NCI-H69 (cell line): ENCODE data around the gene RPS6KA3.
"Not testable (repeated sequence)": the region's sequence is repeated elsewhere in the genome, so short reads cannot be mapped to it uniquely, and the experiment has no call there.

Source experiments
- DNase-seq: peaks from one replicate; lab custom pipeline; 2025; lab: John Stamatoyannopoulos, UW

RPS6KA3 gene

DNA sequence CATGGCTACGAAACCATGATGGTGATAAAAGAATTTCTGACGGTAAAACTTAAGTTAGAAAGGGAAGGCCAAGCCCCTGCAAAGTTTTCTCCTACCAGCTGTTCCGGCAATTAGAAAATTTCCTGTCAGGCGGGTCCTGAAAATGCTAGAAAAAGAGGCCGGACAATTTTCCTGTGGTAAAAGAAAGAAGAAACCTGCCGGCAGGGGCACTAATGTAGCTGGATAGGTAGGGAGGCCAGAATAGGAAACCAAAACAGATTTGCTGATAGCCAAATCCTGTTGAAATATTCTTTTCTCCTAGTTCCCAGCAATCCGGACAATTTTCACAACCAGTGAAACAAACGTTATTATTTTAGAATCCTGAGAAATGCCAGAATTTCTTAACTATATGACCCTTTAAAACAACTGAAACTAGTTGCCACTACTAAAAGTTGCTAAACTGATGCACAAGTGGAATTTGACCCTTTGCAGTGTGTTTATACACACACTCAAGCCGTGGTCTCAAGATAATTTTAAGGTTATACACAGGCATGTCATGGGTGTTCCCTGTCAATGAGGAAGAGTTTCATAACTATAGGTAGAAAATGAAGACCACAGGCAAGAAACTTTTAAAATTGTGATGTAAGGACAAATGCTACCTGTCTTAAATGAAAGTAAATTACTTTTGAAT is 47.7 kb downstream of the RPS6KA3 start:
- no peak for DNase-seq

DNA sequence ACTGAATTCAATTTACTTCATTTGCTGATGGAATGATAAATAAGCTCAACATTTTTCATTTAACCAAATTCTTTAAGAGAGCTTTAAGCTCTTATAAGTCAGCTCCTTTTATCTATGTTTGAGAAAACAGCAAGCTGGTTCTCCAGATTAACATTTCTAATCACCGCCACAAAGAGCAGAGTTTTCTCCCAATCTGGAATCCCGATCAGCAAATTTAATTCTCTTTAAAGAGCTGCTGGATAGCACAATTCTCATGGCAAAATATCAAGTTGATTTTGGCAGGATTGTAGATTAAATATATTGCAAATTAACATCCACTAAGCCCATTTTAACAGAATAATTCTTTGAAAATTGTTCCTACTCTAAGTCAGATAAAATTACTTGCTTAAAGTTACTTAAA is 48.8 kb downstream of the RPS6KA3 start:
- no peak for DNase-seq

- peak; percentile 31 for DNase-seq
Observed at GRCh38 chrX:20217271-20217670, 49.4 kb downstream of the RPS6KA3 start.

DNA sequence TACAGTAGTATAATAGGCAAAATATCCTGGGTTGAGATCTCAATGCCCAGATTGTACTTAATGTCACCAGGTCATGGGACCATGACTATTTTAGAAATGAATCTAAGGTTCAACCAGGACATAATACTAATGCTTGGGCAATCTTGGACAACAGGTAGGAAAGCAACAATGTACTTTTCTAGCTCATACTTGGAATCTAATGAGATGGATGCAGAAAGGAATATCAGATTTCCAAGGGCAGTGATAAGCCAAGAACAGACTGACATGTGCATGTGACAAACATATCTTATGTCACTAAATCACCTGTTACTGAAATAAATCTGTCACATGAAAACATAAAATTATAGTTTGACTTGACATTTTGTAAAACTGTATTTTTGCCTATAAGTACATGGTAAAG is 51.1 kb downstream of the RPS6KA3 start:
- DNase-seq, result no peak

GRCh38 chrX:20212486-20213089 is 54.1 kb downstream of the RPS6KA3 start:
- no peak for DNase-seq

GRCh38 chrX:20211261-20211786 is 55.4 kb downstream of the RPS6KA3 start:
- no peak for DNase-seq

DNA sequence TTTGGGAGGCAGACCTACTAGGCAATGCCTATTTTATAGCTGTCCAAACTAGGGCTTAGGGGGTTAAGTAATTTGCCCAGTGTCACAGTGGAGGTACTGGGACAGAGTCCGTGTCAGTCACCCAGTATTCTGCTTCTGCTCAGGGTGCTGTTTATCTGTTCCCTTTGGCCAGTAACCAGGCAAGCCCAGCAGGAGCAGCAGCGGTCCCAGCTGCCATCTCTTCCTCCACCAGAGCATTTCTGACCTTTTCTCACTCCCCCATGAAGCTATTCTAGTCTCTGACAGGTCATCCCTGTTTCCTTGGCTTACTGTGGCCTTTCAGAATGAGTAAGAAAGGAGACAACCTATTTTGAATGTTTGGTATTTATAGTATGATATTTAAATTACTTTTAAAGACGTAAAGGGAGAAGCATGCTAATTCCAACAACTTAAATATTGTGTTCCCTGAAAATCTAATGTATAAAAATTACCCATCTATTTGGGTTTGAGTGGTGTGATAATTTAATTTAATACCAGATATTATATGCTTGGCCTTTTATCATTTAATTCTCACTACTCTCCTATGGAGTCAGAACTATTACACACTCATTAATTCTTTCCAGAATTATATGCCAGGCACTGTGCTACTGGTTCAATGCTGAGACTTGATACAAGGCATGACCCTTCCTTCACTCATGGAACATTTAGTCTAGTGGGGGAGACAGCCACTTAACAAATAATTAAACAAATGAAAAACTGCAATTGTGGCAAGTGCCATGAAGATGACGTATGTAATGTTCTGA is 60.6 kb downstream of the RPS6KA3 start:
- DNase-seq, result no peak

- no peak for DNase-seq
Observed at GRCh38 chrX:20204351-20204750, 62.4 kb downstream of the RPS6KA3 start.

DNA sequence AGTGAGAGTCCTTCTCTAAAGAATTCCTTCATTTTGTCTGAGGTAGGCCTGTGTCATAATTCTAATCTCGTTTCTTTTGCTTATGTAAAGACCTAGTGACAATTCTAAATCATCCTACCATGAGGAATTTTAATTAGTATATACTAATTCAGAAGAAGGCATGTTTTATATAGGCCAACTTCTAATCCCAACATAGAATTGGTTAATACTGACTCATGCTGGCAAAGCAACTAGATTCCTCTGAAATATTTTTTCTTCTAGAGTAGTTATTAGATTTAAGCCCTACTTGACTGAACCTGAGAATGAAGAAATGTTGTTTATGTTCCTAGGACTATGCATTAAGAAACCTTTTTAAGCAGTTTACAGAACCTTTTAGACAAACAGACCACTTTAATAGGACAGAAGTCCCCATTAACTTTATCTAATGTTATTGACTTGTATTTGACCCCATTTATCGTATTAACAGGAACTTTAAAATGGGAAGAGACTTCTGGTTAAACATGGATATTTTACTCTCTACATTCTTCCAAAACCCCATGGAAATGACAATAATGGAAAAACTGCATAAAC is 69.0 kb downstream of the RPS6KA3 start:
- no peak for DNase-seq

GRCh38 chrX:20189171-20189570 is 77.5 kb downstream of the RPS6KA3 start:
- DNase-seq, result no peak

- no peak for DNase-seq
Observed at GRCh38 chrX:20181598-20182329, 84.9 kb downstream of the RPS6KA3 start.

DNA sequence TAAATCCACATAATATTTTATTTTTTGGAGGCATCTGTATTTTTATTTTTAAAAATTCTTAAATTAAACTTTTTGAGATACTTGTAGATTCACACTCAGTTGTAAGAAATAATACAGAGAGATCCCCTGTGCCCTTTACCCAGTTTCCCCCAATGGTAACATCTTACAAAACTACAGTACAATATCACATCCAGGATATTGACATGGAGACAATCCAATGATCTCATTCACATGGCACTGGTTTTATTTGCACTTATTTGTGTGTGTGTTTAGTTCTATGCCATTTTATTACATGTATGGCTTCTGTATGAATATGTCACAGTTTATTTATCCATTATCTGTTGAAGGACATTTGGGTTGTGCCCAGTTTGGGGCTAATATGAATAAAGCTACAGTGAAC is 89.6 kb downstream of the RPS6KA3 start:
- no peak for DNase-seq

- no peak for DNase-seq
Observed at GRCh38 chrX:20173856-20174255, 92.9 kb downstream of the RPS6KA3 start.

DNA sequence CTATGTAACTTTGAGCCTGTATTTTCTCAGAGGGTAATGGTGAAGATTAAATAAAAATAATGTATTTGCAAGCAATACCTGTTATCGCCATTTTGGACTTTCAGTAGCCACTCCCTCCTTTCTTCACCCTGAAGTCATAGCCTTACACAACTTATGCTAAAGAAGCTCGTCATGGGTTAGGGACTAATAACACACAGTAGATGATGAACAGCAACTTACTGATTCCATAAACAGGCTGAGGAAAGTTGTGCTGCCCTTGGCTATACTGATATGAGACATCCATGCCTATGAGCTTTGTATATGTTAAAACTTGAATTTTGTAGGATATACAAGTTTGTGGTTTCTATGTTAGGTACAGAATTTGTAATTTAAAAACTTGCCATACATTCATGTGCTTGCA is 93.4 kb downstream of the RPS6KA3 start:
- no peak for DNase-seq

GRCh38 chrX:20171887-20172286 is 94.8 kb downstream of the RPS6KA3 start:
- DNase-seq, result no peak

DNA sequence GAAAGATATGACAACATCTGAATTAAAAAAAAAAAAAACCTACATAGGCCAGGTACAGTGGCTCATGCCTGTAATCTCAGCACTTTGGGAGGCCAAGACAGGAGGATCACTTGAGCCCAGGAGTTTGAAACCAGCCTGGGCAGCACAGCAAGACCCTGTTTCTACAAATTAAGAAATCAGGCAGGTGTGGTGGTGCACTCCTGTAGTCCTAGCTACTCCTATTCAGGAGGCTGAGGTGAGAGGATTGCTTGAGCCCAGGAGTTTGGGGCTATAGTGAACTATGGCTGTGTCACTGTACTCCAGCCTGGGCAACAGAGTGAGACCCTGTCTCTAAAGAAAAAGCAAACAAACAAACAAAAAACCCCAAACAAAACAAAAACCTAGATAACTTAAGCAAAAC is 104.2 kb downstream of the RPS6KA3 start:
- not testable (repeated sequence) for DNase-seq

DNA sequence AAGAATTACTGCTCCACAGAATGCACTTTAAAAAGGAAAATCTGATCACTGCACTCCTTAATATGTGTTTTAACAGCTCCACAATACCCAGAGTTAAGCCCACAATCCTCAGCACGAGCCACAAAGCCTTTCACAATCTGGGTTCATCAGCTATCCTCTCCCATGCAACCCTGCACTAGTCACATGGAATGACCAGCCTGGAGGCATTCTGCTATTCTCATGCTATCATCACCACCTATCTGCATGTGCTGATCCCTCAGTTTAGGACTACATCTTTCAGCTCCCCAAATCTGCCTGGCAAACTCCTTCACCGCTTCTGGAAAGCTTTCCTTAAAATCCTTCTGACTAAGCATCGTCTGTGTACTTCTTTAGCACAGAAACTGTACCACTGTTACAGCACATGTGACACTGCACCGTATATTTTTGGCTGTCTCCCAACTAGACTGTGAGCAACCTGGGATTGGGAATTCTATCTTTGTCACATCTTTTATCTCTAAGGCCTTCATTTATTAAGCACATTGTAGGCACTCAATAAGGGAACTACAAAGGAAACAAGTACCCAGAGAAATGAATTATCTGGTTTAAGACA is 106.8 kb downstream of the RPS6KA3 start:
- no peak for DNase-seq

DNA sequence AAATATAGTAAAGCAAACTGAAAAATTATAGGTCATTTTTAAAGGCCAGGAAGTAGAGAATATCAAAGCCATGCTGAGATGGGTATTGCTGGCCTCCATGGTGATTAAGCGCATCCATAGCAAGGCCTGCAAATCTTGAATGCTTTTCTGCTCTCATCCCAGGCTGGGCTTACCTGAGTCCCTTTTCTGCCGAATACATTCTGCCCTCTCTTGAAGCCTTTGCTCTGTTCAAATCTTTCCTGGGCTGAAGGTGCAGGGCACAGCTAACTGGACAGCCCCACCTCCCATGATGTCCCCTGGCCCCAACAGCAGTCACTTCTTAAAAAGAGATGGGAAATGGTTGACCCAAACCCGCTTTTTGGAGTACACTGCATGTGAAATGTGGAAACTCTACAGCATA is 115.0 kb downstream of the RPS6KA3 start:
- no peak for DNase-seq

GRCh38 chrX:20149326-20149725 is 117.4 kb downstream of the RPS6KA3 start:
- no peak for DNase-seq

DNA sequence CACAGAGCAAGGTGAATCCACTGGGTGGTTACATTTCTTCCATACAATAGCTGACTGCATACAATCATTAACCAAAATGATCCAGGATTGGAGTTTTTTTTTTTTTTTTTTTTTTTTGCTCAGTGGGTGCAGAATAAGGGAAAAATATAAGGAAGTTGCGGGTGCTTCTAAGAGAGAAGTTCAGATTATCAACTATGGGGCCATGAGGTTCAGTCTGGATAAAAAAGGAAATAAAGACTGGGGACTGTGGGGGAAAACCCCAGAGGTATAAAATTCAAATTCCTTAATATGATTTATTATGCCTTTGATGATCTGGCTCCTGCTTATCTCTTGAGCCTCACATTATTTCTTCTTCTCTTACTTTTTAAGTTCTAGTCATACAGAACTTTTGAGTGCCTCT is 119.1 kb downstream of the RPS6KA3 start:
- no peak for DNase-seq

- no peak for DNase-seq
Observed at GRCh38 chrX:20144491-20144890, 122.2 kb downstream of the RPS6KA3 start.

- DNase-seq, result peak; percentile 16
Observed at GRCh38 chrX:20143561-20143960, 123.1 kb downstream of the RPS6KA3 start.
